Cardiac muscle cell (in vitro differentiated cells and primary cell): ENCODE results near the gene DRG2. TPM values are rescaled to one million over a fixed set of nuclear protein-coding genes. Genes with fewer than 3 reads are reported as not detected.

ENCODE experiments used
- DNase-seq, 2 donors: peaks; one replicate each; pipeline versions ENCODE4 v3.0.0 to v3.0.0-alpha.2; 2010 to 2017; ENCODE audit warnings: low read depth in 1 of 2, low spot score in 1 of 2
- H3K27ac ChIP-seq: fragments of 200-600 bp; sonication (generic); 2 replicates; pipeline ENCODE4 v1.5.1; 2016
- H3K27me3 ChIP-seq: fragments of 200-600 bp; sonication (generic); 2 replicates; pipeline ENCODE4 v1.6.0; 2016; ENCODE audit warnings: control low read depth
- H3K36me3 ChIP-seq: fragments of 200-600 bp; sonication (generic); 2 replicates; pipeline ENCODE4 v1.5.1; 2016; ENCODE audit warnings: control low read depth
- H3K4me1 ChIP-seq: fragments of 200-600 bp; sonication (generic); 2 replicates; pipeline ENCODE4 v1.8.1; 2017; ENCODE audit warnings: low read depth, mild to moderate bottlenecking, mixed run types
- H3K4me3 ChIP-seq: fragments of 200-600 bp; sonication (generic); 2 replicates; pipeline ENCODE4 v1.5.1; 2016; ENCODE audit warnings: mild to moderate bottlenecking
- H3K9me3 ChIP-seq: fragments of 200-600 bp; sonication (generic); 2 replicates; pipeline ENCODE4 v1.5.1; 2017; ENCODE audit warnings: low read depth, mild to moderate bottlenecking, control low read depth
- CTCF ChIP-seq: IDR thresholded peaks from 2 replicates; pipeline ENCODE4 v1.5.1; 2012; ENCODE audit warnings: low read depth, mild to moderate bottlenecking, low read length
- polyA plus RNA-seq: library from polyadenylated mRNA; unstranded; fragments of >200 nt; fragmentation: Nextera tagmentation; extraction: Ambion mirVana; gene quantifications from 2 replicates; pipeline ENCODE4 v1.2.1, GENCODE V29; 2016
- total RNA-seq: library from RNA; depleted of rRNA; stranded (reverse); fragments of >200 nt; gene quantifications from 2 replicates; pipeline ENCODE4 v1.2.3, GENCODE V29; 2016

The DRG2 gene
- total and polyA plus RNA-seq, 2 experiments from 2014 or later, result 49.5 to 49.7 TPM

GRCh38 chr17:18102640-18103039 is 14.9 kb downstream of the DRG2 start:
- Histone ChIP-seq H3K4me1 (no peaks in the 10 kb centered on the region), H3K9me3 (no peaks in the 10 kb centered on the region), H3K4me3 (no peak overlapping the region), H3K36me3 (peaks cover 15% of the 10 kb centered on the region), H3K27me3 (no peaks in the 10 kb centered on the region), H3K27ac (no peak overlapping the region)
- no peak for DNase-seq
- no peak for TF ChIP-seq CTCF

GRCh38 chr17:18105027-18105426 is 17.3 kb downstream of the DRG2 start:
- no peaks in the 10 kb centered on the region for H3K9me3 ChIP-seq
- no peak overlapping the region for H3K4me3 ChIP-seq
- H3K27ac ChIP-seq, result no peak overlapping the region
- no peaks in the 10 kb centered on the region for H3K27me3 ChIP-seq
- TF ChIP-seq CTCF, result no peak
- H3K4me1 ChIP-seq, result no peaks in the 10 kb centered on the region
- H3K36me3 ChIP-seq, result peaks cover 10% of the 10 kb centered on the region
- no peak for DNase-seq

DNA sequence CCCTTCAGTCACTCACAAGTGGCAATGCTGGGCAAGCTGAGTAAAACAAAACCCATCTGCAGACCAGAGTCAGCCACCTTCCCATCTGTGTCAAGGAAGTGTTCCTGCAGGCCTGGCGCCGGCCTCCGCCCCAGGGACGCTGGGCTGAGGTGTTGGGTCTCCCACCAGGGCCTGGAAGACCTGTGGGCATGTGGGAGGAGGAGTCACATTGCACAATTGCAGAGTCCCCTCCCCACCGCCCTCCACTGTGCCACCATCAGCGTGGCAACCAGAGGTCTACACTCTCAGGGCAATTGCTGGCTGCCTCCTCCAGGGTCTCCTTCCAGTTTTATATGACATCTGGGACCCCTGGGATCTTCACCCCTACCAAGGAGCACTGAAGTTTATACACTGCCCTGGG is 17.8 kb downstream of the DRG2 start:
- Histone ChIP-seq H3K27me3 (no peaks in the 10 kb centered on the region), H3K9me3 (no peaks in the 10 kb centered on the region), H3K4me3 (no peak overlapping the region), H3K27ac (no peak overlapping the region), H3K4me1 (no peaks in the 10 kb centered on the region), H3K36me3 (peaks cover 10% of the 10 kb centered on the region)
- DNase-seq, result no peak
- no peak for TF ChIP-seq CTCF

- no peak overlapping the region for H3K4me3 ChIP-seq
- no peaks in the 10 kb centered on the region for H3K4me1 ChIP-seq
- no peak for TF ChIP-seq CTCF
- no peak overlapping the region for H3K27ac ChIP-seq
- DNase-seq, result no peak
- H3K27me3 ChIP-seq, result no peaks in the 10 kb centered on the region
- H3K9me3 ChIP-seq, result no peaks in the 10 kb centered on the region
- H3K36me3 ChIP-seq, result peaks cover 10% of the 10 kb centered on the region
Measured at GRCh38 chr17:18106211-18106610, 18.5 kb downstream of the DRG2 start.

GRCh38 chr17:18107061-18107790 is 19.5 kb downstream of the DRG2 start:
- no peak for DNase-seq
- Histone ChIP-seq H3K4me1 (no peaks in the 10 kb centered on the region), H3K27ac (no peak overlapping the region), H3K9me3 (no peaks in the 10 kb centered on the region), H3K36me3 (peaks cover 3% of the 10 kb centered on the region), H3K27me3 (no peaks in the 10 kb centered on the region), H3K4me3 (no peak overlapping the region)
- TF ChIP-seq CTCF, result no peak
